Measurements from ENCODE around the gene OTOA.
"Not testable (repeated sequence)": the region's sequence is repeated elsewhere in the genome, so short reads cannot be mapped to it uniquely, and the experiment has no call there.

OTOA gene

GRCh38 chr16:21642861-21643260, 20.9 kb upstream of the OTOA start:
- no peak for DNase-seq

DNA sequence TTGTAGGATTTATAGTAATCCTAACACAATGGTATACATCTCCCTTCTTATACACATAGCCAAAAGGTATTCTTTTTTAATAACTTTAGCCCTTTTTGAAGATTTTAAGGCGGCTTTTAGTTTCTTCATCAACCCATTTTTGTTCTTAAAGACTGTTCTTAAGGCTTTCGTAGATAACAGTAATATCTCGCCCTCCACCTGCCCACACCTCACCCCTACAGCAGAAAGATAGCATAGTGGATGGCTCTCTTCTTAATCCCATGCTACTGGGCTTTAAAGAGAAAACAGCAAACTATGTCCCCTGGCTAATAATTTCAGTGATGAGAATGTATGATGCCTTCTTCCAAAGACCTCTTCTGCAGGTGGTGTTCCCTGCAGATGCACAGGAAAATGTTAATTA, 20.0 kb upstream of the OTOA start:
- DNase-seq, result no peak

- no peak for DNase-seq
These were observed 19.1 kb upstream of the OTOA start for GRCh38 chr16:21644674-21645073.

GRCh38 chr16:21645261-21645721, 18.5 kb upstream of the OTOA start:
- no peak for DNase-seq

- DNase-seq, result no peak
These were observed 17.7 kb upstream of the OTOA start for GRCh38 chr16:21646091-21646490.

- no peak for DNase-seq
These were observed 16.8 kb upstream of the OTOA start for GRCh38 chr16:21646721-21647561.

GRCh38 chr16:21647562-21648164, 16.1 kb upstream of the OTOA start:
- no peak for DNase-seq

GRCh38 chr16:21649826-21650406, 13.9 kb upstream of the OTOA start:
- DNase-seq, result not testable (repeated sequence)

DNA sequence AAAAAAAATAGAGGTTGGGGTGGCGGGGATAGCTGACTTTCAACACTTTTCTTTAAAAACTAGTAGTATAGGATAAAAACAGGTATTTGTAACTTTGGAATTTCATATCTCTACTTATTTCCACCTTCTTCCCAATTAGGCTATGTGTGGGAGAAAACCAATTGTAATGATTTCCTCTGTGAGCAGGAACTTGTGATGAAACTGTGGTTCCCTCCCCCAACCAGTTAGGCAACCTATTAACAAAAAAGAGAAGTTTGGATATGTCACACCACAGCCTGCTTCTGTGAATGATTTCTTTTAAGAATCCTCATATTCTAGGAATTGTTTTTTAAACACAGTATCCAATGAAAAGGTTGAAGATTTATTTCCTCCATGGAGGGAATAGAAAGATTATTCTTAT, 13.2 kb upstream of the OTOA start:
- DNase-seq, result no peak

- DNase-seq, result no peak
These were observed 12.3 kb upstream of the OTOA start for GRCh38 chr16:21651515-21651914.

- no peak for DNase-seq
These were observed 11.3 kb upstream of the OTOA start, which contains the start of gene IGSF6 for GRCh38 chr16:21652453-21652852. IGSF6 (minus strand) TSS chr16:21652608; CDS start chr16:21652598, 10 bp downstream.

GRCh38 chr16:21653571-21653970, 10.2 kb upstream of the OTOA start:
- DNase-seq, result no peak

DNA sequence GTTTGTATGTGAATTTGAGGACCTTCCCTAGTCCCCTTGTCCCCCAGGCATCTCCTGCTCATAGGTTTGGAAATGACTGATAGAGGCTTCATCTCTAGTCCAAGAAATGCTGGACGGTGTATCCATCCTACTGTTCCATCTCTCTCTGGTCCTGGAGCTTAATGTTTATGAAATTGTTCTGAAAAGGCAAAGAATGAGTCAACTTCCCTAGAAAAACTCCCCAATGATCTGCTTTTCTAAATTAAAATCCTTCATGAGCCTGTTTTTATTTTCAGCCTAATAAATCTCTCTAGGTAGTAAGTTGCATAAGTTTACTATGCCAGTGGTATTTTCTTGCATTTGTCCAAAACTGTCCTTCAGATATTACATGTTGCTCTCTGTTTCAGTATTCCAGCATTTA, 9.3 kb upstream of the OTOA start:
- no peak for DNase-seq

DNA sequence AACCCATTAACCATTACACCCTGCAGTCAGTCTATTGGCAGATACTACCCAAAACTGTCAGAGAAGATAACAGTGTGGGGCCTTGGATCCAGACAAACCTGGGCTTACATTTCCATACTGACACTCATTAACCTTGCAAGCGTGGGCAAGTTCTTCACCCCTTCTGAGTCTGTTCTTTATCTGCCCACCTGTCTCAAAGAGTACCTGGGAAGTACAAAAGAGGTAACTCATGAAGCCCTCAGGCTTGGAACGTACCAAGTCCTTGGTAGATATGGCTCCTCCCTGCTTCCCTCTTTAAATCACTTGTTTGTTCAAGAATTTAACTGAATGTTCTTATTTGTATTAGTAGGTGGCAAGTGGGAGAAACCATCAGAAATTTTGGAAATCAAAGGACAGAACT, 8.9 kb upstream of the OTOA start:
- no peak for DNase-seq

GRCh38 chr16:21656795-21657768, 6.7 kb upstream of the OTOA start:
- DNase-seq, result peak; percentile 15

GRCh38 chr16:21659124-21659523, 4.6 kb upstream of the OTOA start:
- no peak for DNase-seq

- no peak for DNase-seq
These were observed 1.2 kb downstream of the OTOA start for GRCh38 chr16:21664801-21665492.

- DNase-seq, result no peak
These were observed 3.0 kb downstream of the OTOA start for GRCh38 chr16:21666772-21667171.

DNA sequence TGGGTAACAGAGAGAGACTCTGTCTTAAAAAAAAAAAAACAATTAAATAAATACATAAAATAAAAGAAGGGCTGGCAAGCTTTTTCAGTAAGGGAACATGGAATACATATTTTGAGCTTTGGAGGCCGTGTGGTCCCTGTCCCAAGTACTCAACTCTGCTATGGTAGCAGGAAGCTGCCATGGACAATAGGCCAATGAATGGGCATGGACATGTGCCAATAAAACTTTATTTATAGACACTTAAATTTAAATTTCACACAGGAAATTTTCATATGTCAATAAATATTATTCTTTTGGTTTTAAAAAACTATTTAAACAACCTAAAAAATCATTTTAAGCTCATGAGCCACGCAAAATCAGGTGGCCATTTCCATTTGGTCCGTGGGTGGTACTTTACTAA, 3.8 kb downstream of the OTOA start:
- DNase-seq, result no peak

- no peak for DNase-seq
These were observed 9.7 kb downstream of the OTOA start for GRCh38 chr16:21673469-21673868.

DNA sequence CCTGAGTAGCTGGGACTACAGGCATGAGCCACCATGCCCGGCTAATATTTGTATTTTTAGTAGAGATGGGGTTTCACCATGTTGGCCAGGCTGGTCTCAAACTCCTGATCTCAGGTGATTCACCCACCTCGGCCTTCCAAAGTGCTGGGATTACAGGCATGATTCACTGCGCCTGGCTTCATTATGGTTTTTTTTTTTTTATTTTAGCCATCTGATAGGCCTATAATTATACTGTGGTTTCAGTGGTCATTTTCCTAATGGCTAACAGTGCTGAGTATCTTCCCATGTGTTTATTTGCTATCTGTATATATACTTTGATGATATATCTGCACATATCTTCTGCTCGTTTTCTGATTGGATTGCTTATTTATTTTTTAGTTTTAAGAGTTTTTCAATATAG, 10.7 kb downstream of the OTOA start:
- not testable (repeated sequence) for DNase-seq

DNA sequence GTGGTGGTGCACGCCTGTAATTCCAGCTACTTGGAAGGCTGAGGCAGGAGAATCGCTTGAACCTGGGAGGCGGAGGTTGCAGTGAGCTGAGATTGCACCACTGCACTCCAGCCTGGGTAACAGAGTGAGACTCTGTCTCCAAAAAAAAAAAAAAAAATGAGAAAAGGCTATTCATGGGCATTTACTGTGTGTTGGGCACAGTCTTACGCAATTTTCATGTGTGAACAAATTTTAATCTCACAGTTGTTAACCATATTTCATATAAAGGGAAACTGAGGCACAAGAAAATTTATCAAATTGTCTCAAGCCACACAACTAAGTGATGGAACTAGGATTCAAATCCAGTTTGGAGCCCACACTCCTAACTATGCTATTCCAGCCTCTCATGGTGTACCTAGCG, 16.9 kb downstream of the OTOA start:
- not testable (repeated sequence) for DNase-seq
